Mesendoderm (in vitro differentiated cells): ENCODE data around the gene ROBO2.
"Not testable (repeated sequence)": the region's sequence is repeated elsewhere in the genome, so short reads cannot be mapped to it uniquely, and the experiment has no call there.

Experiments used
- DNase-seq: peaks from one replicate; pipeline ENCODE4 v3.0.0; 2013
- H2AK5ac ChIP-seq: 2 replicates; pipeline ENCODE4 v1.6.1; 2013; ENCODE audit warnings: low read length, inconsistent platforms
- H2BK120ac ChIP-seq: 2 replicates; pipeline ENCODE4 v1.6.1; 2013; ENCODE audit warnings: low read depth, mild to moderate bottlenecking, low read length, moderate library complexity, mixed read lengths
- H2BK15ac ChIP-seq: replicated peaks from 2 replicates; pipeline ENCODE4 v1.6.1; 2013; ENCODE audit warnings: low read depth, mild to moderate bottlenecking, moderate library complexity
- H2BK5ac ChIP-seq: 2 replicates; pipeline ENCODE4 v1.6.1; 2013; ENCODE audit warnings: low read length, inconsistent platforms
- H3K18ac ChIP-seq: 2 replicates; pipeline ENCODE4 v1.6.1; 2013; ENCODE audit warnings: mild to moderate bottlenecking, low read length, mixed read lengths
- H3K23ac ChIP-seq: one replicate; pipeline ENCODE4 v1.6.1; 2013; ENCODE audit warnings: low read length
- H3K27ac ChIP-seq: 2 replicates; pipeline ENCODE4 v1.5.1; 2013; ENCODE audit warnings: low read depth, mild to moderate bottlenecking, inconsistent platforms, low read length, moderate library complexity
- H3K27me3 ChIP-seq: 2 replicates; pipeline ENCODE4 v1.6.1; 2013; ENCODE audit warnings: low read length, control low read depth, mild to moderate bottlenecking, inconsistent platforms; ENCODE audit not compliant: insufficient read depth, poor library complexity
- H3K36me3 ChIP-seq: 2 replicates; pipeline ENCODE4 v1.6.1; 2013; ENCODE audit warnings: low read length, inconsistent platforms; ENCODE audit not compliant: control insufficient read depth, insufficient read depth
- H3K4ac ChIP-seq: one replicate; pipeline ENCODE4 v1.6.1; 2013; ENCODE audit warnings: low read depth, mild to moderate bottlenecking, low read length, moderate library complexity
- H3K4me1 ChIP-seq: 2 replicates; pipeline ENCODE4 v1.6.1; 2013; ENCODE audit warnings: low read depth, low read length, inconsistent platforms; ENCODE audit not compliant: control insufficient read depth
- H3K4me2 ChIP-seq: 2 replicates; pipeline ENCODE4 v1.6.1; 2013; ENCODE audit warnings: low read length
- H3K4me3 ChIP-seq: 2 replicates; pipeline ENCODE4 v1.5.1; 2013; ENCODE audit warnings: mild to moderate bottlenecking, low read length
- H3K56ac ChIP-seq: one replicate; pipeline ENCODE4 v1.6.1; 2013; ENCODE audit warnings: low read length
- H3K79me1 ChIP-seq: 2 replicates; pipeline ENCODE4 v1.6.1; 2013; ENCODE audit warnings: low read length, inconsistent platforms
- H3K79me2 ChIP-seq: 2 replicates; pipeline ENCODE4 v1.6.1; 2013; ENCODE audit warnings: mild to moderate bottlenecking, low read length; ENCODE audit not compliant: control insufficient read depth, insufficient read depth
- H3K9ac ChIP-seq: 2 replicates; pipeline ENCODE4 v1.6.1; 2013; ENCODE audit warnings: low read length, inconsistent platforms
- H4K5ac ChIP-seq: one replicate; pipeline ENCODE4 v1.6.1; 2013; ENCODE audit warnings: low read length
- H4K8ac ChIP-seq: one replicate; pipeline ENCODE4 v1.6.1; 2013; ENCODE audit warnings: low read depth, mild to moderate bottlenecking, control low read depth, low read length, moderate library complexity
- WGBS: extraction: QIAGEN DNeasy Blood & Tissue Kit; methylation state at CpG from one replicate; pipeline ENCODE4 v1.1.7; 2013; ENCODE audit warnings: low lambda C conversion rate, missing lambda C conversion rate; ENCODE audit not compliant: insufficient coverage; ENCODE audit errors: extremely low coverage; 5-methylcytosine and 5-hydroxymethylcytosine counted together

Gene ROBO2

GRCh38 chr3:77404871-77405270 is 365.0 kb downstream of the ROBO2 start:
- Histone ChIP-seq H3K23ac (no peak overlapping the region), H2BK120ac (no peak overlapping the region), H2BK5ac (no peak overlapping the region), H3K4me3 (no peak overlapping the region), H3K36me3 (no peaks in the 10 kb centered on the region), H4K8ac (no peak overlapping the region), H3K27me3 (no peaks in the 10 kb centered on the region), H3K56ac (no peak overlapping the region), H2BK15ac (no peak overlapping the region), H3K9ac (no peak overlapping the region), H3K79me2 (no peaks in the 10 kb centered on the region), H3K18ac (no peak overlapping the region), H2AK5ac (no peak overlapping the region), H4K5ac (no peak overlapping the region), H3K79me1 (no peaks in the 10 kb centered on the region), H3K4me2 (no peak overlapping the region), H3K4me1 (no peaks in the 10 kb centered on the region), H3K27ac (no peak overlapping the region), H3K4ac (no peak overlapping the region)
- WGBS: no CpG with 5 or more reads among the region's 1 CpG
- no peak for DNase-seq

GRCh38 chr3:77407441-77407840 is 367.5 kb downstream of the ROBO2 start:
- Histone ChIP-seq H3K9ac (no peak overlapping the region), H3K79me1 (no peaks in the 10 kb centered on the region), H3K23ac (no peak overlapping the region), H3K36me3 (no peaks in the 10 kb centered on the region), H4K8ac (no peak overlapping the region), H2BK120ac (no peak overlapping the region), H3K18ac (no peak overlapping the region), H2BK5ac (no peak overlapping the region), H3K27me3 (no peaks in the 10 kb centered on the region), H2BK15ac (no peak overlapping the region), H3K79me2 (no peaks in the 10 kb centered on the region), H3K4me2 (no peak overlapping the region), H3K4me3 (no peak overlapping the region), H3K56ac (no peak overlapping the region), H3K4me1 (no peaks in the 10 kb centered on the region), H3K27ac (no peak overlapping the region), H4K5ac (no peak overlapping the region), H3K4ac (no peak overlapping the region), H2AK5ac (no peak overlapping the region)
- no CpG with 5 or more reads among the region's 3 CpGs for WGBS
- DNase-seq: peak; percentile 30

- not testable (repeated sequence) for H2BK120ac ChIP-seq, H3K27ac ChIP-seq, H2AK5ac ChIP-seq, H3K79me1 ChIP-seq, H4K5ac ChIP-seq, H3K9ac ChIP-seq, H3K56ac ChIP-seq, H3K79me2 ChIP-seq, H3K18ac ChIP-seq, H3K4me3 ChIP-seq, H2BK5ac ChIP-seq, H3K4ac ChIP-seq, DNase-seq, H2BK15ac ChIP-seq, H3K4me1 ChIP-seq, H3K23ac ChIP-seq, H3K27me3 ChIP-seq, H3K4me2 ChIP-seq, H3K36me3 ChIP-seq, H4K8ac ChIP-seq
- WGBS: no CpG with 5 or more reads among the region's 1 CpG
These were observed 370.4 kb downstream of the ROBO2 start for GRCh38 chr3:77410334-77410733.

GRCh38 chr3:77411334-77411733 is 371.4 kb downstream of the ROBO2 start:
- no CpG with 5 or more reads among the region's 2 CpGs for WGBS
- Histone ChIP-seq H4K8ac (no peak overlapping the region), H3K23ac (no peak overlapping the region), H3K4me1 (no peaks in the 10 kb centered on the region), H4K5ac (no peak overlapping the region), H2BK5ac (no peak overlapping the region), H3K4ac (no peak overlapping the region), H3K36me3 (no peaks in the 10 kb centered on the region), H3K4me3 (no peak overlapping the region), H3K79me1 (no peaks in the 10 kb centered on the region), H3K79me2 (no peaks in the 10 kb centered on the region), H3K18ac (no peak overlapping the region), H3K9ac (no peak overlapping the region), H3K27me3 (no peaks in the 10 kb centered on the region), H3K27ac (no peak overlapping the region), H3K4me2 (no peak overlapping the region), H2BK120ac (no peak overlapping the region), H2AK5ac (no peak overlapping the region), H3K56ac (no peak overlapping the region), H2BK15ac (no peak overlapping the region)
- DNase-seq: no peak

GRCh38 chr3:77412021-77412438 is 372.1 kb downstream of the ROBO2 start:
- no peak overlapping the region for H2AK5ac ChIP-seq
- H3K36me3 ChIP-seq: no peaks in the 10 kb centered on the region
- no peak overlapping the region for H3K27ac ChIP-seq
- no peaks in the 10 kb centered on the region for H3K79me1 ChIP-seq
- H4K8ac ChIP-seq: no peak overlapping the region
- H3K4me3 ChIP-seq: no peak overlapping the region
- no peak overlapping the region for H2BK15ac ChIP-seq
- no peak overlapping the region for H3K9ac ChIP-seq
- H3K27me3 ChIP-seq: no peaks in the 10 kb centered on the region
- H3K4me2 ChIP-seq: no peak overlapping the region
- H3K4me1 ChIP-seq: no peaks in the 10 kb centered on the region
- H3K18ac ChIP-seq: no peak overlapping the region
- peak; percentile 11 for DNase-seq
- no peak overlapping the region for H3K56ac ChIP-seq
- H3K4ac ChIP-seq: no peak overlapping the region
- no peaks in the 10 kb centered on the region for H3K79me2 ChIP-seq
- no peak overlapping the region for H2BK5ac ChIP-seq
- H3K23ac ChIP-seq: no peak overlapping the region
- no peak overlapping the region for H4K5ac ChIP-seq
- no CpG with 5 or more reads among the region's 4 CpGs for WGBS
- no peak overlapping the region for H2BK120ac ChIP-seq

GRCh38 chr3:77412584-77412983 is 372.7 kb downstream of the ROBO2 start:
- Histone ChIP-seq H2AK5ac (no peak overlapping the region), H3K9ac (no peak overlapping the region), H4K8ac (no peak overlapping the region), H3K4ac (no peak overlapping the region), H2BK5ac (no peak overlapping the region), H2BK15ac (no peak overlapping the region), H3K79me2 (no peaks in the 10 kb centered on the region), H3K18ac (no peak overlapping the region), H3K23ac (no peak overlapping the region), H2BK120ac (no peak overlapping the region), H3K27ac (no peak overlapping the region), H3K4me1 (no peaks in the 10 kb centered on the region), H3K4me2 (no peak overlapping the region), H3K4me3 (no peak overlapping the region), H3K79me1 (no peaks in the 10 kb centered on the region), H3K36me3 (no peaks in the 10 kb centered on the region), H3K56ac (no peak overlapping the region), H4K5ac (no peak overlapping the region), H3K27me3 (no peaks in the 10 kb centered on the region)
- DNase-seq: peak; percentile 13
- WGBS: no CpG with 5 or more reads among the region's 2 CpGs
